ENCODE measurements around the gene DTNB.
"Not testable (repeated sequence)": the region's sequence is repeated elsewhere in the genome, so short reads cannot be mapped to it uniquely, and the experiment has no call there.

Gene DTNB

DNA sequence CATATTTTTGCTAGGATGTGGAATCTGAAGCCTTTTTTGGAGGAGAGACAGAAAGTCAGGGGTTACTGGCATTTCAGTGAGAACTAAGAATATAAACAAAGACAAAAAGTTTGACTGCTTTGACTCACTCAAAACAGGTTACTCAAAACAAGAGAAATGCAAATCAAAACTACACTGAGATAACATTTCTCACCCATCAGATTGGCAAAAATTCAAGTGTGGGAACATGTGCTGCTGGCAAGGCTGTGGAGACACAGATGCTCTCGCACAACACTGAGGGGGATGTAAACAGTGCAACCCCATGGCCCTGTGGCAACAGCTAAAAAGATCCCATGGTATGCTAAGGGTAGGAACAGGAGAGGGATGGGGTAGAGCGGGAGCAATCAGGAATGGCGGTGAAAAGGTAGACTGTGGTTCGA, 86.6 kb downstream of the DTNB start:
- DNase-seq, result no peak

DNA sequence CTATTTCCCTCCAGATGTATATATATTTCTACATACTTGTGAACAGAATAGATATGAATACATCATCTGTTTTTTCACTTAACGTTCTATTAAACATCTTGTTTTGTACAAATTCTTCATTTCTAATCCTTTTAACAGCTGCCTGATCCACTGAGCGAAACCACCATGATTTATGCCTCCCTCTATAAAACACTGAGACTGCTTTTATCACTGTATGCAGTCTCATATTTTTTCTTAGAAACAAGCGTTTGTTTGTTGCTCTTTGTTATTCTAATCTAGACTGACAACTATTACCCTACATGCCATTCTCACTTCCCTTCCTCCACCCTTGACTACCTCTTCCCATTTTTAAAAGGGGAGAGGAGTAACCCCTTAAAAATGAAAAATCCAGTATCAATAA, 88.2 kb downstream of the DTNB start:
- DNase-seq, result no peak

DNA sequence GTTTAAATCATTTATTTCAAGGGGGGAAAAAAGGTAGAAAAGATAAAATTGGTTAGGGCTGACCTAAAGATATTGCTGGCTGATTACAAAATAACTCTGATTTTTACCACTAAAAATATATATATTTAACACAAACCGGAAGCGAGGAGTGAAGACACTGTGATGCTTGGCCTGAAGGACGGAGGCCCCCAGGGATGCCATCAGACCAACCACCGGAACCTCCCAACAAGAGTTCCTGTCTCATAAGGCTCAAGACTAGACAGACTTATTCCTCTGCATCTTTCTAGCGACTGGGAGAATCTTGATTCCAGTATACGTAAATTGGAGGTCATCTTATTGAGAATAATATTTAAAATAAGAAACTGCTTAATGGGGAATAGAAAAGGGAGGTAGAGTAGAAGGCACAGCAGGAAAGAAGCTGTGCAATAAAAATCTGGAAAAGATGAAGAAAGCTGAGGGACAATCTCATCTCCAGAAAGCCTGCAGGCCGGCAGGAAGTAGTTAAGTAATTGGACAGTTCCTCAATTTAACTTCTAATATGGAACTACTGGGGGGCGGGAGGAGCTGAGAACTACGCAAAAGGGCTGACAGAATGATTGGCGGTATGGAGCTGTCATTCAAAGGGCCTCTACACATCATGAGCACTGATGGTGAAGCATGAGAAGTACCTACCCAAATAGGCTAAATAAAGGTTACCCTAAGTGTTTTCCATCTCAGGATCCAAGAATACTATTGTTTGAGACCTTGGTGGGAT, 91.1 kb downstream of the DTNB start:
- no peak for DNase-seq

DNA sequence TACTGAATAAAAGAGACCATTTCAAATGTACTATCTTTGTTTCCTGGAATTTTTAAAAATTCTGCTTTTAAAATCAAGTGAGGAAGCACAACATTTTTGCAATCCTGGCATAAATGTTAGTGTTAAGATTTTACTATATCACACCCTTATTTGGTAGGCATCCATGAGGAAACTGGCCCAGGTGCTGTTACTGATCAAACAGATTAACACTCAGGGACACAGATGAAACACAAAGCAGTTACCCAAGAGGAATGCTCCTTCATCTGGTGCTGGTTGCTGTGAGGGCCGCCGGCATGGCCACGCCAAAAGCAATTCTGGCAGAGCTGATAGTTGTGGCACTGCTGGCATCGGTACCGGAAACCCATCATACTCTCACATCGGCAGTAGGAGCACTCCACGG, 96.8 kb downstream of the DTNB start:
- DNase-seq, result no peak

DNA sequence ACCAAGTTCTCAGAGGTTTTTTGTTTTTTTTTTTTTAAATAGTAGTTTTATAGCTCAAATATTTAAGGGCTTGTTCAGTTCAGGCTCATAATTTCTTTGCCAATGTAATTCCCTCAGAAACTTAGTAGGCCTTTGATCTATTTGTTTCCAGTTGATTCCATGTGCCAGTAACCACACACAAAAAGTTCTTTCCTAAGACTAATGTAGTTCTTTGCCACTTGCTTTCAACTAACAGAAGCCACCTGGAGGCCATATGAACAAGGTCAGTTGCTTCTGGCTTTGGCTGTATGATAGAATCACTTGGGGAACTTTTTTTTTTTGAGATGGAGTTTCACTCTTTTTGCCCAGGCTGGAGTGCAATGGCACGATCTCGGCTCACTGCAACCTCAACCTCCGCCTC, 100.7 kb downstream of the DTNB start:
- no peak for DNase-seq

DNA sequence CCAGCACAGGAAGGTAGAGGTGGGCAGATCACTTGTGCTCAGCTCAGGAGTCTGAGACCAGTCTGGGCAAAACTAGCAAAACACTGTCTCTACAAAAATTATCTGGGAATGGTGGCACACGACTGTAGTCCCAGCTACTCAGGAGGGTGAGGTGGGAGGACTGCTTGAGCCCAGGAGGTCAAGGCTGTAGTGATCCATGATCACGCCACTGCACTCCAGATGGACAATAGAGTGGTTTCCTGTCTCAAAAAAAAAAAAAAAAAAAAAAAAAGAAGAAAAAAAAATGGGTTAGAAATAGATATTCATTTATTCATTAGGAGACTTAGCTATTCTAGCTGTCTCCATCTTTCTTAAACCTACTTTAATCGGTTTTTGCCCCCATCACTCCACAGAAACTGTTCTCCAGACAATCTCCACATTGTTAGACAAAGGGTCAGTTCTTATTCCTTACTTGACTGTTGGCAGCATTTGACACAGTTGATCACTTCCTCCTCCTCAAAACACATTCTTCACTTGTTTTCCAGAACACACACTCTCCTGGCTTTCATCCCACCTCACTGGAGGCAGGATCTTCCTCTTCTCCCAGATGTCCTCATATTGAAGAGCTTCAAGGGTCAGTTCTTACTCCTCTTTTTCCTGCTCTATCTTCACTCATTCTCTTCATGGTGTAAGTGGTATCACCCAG, 103.1 kb downstream of the DTNB start:
- no peak for DNase-seq

DNA sequence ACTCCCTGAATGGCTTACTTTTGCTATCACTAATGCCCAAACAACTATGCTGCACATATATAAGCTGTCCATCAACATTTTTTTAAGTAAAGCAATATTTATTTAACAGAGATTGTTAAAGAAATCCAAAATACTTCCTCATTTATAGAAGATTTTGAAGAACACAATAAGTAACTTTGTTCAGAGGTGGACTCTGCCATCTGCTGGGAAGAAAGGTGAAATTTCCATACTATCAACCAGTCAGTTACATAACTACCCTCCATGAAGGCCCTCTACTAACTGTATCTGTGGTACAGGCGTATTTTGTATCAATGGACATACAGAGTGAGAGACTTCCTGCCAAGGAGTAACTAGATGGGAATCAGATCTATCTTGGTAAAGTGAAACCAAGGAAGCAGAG, 106.0 kb downstream of the DTNB start:
- no peak for DNase-seq

DNA sequence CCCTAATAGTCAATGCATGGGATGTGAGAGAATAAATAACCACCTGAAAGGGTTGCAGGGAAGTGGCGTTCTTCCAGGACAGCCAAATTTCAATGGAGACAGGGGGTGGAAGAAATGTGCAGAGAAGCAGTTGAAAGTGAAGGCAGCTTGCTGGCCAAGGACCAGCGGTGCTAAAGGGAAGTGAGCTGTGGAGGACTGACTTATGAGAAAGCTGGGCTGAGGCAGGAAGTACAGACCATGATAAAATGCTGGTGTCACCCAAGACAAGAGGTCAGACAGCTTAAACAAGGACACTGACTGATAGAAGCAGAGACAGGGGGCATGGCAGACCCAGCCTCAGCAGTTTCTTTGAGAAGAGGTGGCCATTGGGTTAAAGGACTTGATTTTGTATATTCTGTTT, 106.7 kb downstream of the DTNB start:
- DNase-seq, result no peak

DNA sequence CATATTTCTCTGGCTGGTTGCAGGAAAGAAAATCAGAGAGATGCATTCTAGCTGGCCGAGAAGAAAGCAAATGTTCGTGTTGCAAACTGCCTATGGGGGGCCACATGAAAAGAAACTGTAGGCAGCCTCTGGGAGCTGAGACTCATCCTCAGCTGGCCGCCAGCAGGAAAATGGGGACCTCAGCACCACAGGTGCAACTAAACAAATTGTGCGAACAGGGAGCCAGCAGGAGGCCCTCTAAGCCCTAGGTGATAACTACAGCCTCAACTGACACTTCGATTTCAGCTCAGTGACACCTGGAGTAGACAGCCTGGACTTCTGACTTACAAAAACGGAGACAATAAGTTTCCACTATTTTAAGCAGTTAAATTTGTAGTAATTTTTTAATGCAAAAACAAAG, 107.3 kb downstream of the DTNB start:
- DNase-seq, result no peak

DNA sequence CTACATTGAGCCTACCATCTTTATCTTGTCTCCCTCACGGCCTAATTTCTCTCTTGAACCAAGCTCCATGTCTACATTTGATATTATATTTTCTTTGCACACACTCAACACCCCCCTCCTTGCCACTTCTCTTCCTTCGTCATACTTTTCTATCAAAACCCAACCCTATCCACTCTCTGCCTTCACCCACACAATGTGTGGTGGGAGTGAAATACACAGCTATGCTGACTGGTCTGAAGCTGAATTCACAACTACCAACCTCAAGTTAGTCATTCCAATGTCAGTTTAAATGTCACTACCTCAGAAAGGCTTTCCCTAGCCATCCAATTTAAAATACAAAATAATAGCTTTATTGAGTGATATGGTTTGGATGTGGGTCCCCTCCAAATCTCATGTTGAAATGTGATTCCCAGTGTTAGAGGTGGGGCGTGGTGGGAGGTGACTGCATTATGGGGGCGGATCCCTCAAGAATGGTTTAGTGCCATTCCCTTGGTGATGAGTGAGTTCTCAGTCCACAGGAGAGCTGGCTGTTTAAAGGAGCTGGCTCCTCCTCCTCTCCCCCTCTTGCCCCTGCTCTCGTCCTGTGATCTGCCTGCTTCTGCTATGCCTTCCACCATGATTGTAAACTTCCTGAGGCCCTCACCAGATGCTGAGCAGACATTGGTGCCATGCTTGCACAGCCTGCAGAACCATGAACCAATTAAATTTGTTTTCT, 112.1 kb downstream of the DTNB start:
- DNase-seq, result no peak

DNA sequence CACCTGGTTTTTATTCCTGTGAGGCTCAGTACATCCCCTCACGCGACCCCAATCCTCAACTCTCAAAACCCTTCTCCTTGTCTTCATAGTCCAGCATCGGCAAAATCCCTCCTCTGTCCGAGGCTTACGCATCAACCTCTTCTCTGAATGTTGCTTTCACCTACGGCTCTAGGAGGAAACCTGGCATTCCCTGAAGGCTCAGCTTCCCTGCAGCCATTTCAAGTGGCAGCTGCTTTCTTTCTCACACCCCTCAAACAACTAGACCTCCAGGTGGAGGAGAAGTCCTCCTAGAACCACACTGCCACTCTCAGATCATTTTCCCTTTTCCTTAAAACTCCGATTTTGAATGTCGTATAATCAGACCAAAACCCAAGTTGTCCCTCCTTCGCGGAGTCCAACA, 114.2 kb downstream of the DTNB start:
- DNase-seq, result no peak

DNA sequence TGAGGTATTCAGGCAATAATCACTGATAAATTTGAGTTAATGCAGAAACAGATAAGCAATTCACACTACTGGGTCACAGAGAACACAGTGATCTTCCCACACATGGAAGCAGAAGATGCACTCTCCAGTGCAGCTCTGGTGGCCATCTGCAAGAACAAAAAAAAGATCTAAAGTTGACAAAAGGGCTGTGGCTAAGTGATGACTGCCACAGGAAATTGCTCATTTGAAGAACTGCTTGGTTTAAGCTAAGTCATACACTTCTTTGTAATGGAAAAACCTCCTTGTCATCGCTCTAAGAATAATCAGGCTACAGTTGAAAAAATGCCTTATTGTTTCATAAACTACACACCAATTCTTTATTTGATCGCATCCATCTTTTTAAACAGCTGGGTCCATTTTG, 115.1 kb downstream of the DTNB start:
- no peak for DNase-seq

DNA sequence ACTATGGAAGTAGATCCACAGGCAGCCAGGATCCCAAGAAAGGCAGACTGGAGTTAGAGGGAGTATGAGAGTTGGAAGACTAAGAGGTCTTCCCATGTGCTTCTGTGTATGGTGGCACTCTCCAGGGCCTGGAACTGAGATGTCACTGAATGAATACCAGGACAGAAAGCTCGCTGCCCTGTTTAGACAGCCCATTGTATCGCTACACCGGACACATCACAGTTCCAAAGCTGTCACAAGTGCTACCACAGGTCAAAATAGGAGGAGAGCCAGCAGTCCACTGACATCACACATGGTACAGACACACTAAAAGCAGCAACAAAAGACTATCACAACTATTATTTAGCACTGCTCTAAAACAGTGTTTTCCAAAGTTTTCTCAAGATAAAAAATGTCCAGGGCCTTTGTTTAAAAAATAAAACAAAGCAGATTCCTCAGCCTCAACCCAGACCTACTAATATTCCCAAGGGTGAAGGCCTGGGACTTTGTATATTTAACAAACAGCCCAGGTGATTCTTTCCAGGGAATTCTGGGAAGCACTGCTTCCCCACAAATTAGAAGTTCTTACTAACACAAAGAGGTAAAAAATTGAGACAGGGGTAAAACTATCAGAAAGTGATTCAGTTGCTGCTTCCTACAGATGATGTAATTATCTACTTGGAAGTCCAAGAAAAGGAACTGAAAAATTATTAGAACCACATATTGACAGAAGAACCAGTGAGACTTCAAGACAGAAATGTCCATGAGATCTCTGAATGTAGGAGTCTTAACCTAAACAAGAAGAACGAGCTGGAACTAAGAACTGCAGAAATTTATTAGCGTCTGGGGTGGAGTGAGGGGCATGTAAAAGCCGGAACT, 116.0 kb downstream of the DTNB start:
- no peak for DNase-seq

DNA sequence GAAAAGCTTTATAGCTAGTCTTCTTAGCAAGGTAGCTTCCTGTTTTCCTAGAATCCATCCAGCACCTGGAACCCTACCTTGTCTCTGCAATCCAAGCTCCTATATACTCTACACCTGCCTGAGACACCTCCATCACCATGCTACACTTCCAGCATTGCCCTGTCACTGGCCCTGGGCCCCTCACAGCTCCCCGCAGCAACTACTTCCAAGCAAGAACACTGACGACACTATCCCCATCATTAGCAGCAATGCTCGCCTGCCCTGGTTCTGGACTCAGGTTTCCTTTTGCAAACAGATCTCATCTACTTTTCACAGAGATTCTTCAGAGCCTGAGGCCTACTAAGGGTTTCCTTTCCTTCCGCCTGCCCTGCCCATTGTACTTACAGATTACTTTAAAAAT, 121.1 kb downstream of the DTNB start:
- no peak for DNase-seq

DNA sequence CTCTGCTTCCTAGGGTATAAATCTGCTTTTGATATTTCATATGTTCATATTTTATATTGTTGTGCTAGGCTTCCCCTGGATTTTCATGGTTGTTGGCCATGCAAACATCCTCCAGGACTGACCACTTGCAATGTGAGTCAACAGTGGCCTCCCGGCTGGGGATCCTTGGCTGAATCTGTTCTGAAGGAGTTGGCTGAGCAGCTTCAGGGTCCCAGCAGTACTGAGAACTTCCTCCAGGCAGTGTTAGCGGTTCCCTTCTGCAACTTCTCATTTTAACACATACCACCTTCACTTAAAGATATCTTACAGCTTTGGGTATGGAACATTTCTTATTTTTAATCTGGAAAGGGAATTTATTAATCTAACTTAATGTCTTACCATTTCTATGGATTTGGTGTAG, 122.1 kb downstream of the DTNB start:
- no peak for DNase-seq

DNA sequence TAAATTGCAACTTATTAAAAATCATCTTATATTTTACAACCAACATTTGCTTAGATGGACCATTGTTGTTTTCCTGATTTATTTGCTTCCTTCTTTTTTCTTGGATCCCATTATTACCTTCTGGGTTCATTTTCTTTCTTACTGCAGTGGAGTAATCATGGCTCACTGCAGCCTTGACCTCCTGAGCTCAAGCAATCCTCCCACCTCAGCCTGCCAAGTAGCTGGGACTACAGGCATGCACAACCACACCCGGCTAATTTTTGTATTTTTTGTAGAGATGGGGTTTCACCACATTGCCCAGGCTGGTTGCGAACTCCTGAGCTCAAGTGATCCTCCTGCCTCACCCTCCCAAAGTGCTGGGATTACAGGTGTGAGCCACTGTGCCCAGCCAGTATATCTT, 123.8 kb downstream of the DTNB start:
- DNase-seq, result not testable (repeated sequence)

DNA sequence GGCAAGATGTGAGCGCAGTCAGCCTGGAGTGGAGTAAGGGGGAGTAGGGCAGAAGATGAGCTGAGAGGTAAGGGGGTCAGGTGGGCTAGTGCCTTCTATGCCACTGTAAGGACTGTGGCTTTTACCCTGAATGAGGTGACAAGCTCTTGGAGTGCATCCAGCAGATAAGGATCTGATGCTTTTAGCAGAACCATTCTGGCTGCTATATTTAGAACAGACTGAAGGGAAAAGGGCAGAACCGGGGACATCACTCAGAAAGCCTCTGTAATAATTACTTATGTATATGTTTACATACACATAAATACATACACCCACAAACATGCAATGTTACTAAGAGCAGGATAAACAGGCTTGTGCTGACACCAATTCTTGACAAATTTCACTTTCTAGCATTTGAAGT, 124.8 kb downstream of the DTNB start:
- DNase-seq, result no peak

DNA sequence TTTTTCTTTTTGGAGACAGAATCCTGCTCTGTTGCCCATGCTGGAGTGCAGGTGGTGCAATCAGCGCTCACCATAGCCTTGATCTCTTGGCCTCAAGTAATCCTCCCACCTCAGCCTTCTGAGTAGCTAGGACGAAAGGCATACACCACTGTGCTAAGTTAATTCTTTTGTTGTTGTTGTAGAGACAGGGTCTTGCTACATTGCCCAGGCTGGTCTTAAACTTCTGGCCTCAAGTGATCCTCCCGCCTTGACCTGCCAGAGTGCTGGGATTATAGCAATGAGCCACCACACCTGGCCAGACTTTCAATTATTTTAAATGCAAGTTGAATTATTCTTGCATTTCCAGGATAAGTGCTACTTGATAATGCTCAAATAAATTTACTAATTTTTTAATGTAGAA, 126.5 kb downstream of the DTNB start:
- no peak for DNase-seq

DNA sequence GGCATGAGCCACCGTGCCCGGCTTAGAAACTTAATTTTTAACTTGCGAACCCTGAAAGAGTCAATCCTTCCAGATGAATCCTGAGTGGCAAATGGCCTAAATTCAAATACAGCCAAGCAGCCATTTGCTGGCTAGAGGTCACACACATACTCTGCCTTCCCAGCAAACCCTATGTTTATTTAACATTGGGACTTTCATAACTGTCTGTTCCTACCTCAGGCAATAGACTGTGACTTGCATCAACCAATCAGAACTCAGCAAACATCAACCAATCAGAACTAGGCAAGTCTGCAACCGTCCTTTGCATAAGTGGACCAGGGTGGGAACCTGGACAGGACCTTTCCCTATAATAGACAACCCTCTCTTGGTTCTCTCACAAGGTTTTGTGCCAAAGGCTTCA, 127.5 kb downstream of the DTNB start:
- DNase-seq, result no peak

DNA sequence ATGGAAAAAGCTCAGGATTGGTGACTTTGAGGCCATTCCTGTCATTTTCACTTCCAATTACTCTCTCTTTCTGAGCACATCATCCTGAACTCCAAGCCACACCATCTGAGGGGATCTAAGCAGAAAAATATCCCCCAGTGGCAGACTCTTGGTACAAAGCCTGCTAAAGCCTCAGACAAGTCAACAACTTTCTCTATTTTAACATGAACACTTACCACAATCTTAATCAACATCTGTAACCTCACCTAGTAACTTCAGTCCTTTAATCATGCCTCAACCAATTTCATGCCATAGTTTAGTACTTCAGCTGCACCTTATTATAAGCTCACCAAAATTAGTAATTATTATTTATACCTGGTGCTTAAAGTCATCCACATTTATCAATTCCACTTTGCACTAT, 128.9 kb downstream of the DTNB start:
- DNase-seq, result no peak

DNA sequence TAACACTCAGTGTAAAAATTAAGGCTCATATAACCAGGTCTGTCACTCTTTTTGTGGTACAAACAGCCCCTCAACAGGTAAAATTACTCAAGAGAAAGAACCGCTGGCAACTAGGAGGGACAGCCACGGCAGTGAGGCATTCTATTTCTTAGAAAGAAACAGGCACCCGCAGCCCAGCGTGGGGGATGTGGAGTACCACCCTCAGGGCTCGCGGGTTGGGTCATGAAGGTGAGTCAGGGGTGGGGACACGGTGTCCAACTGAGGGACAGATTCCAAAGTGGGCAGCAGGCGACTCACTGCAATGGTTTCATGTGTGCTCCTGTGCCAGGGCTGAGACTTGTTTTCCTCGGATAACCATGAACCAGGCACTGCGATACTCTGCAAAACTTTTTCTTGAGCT, 129.4 kb downstream of the DTNB start:
- DNase-seq, result no peak

DNA sequence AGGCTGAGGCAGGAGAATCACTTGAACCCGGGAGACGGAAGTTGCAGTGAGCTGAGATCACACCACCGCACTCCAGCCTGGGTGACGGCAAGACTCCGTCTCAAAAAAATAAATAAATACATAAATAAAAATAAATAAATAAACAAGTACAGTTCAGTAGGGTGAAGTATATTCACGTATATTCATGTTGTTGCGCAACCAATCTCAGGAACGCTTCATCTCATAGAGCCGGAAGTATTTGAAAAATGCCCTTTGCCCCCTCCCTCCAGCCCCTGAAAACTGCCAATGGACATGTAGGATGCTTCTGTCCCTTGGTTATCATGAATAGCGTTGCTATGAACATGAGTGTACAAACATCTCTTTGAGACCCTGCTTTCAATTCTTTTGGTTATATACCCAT, 132.0 kb downstream of the DTNB start:
- no peak for DNase-seq

DNA sequence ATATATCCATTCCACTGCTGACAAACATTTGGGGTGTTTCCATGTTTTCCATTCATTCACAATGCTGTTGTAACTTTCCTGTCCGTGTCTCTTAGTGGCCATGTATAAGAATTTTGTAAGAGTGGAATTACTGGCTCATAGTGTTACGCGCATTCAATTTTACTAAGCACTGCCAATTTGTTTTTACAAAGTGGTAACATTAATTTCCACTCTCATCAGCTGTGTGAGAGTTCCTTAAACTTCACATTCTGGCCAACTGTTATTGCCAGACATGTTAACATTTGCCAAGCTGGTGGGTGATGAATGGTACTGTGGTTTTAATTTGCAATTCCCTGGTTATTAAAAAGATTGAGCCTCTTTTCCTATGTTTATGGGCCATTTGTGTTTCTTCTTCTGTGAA, 134.2 kb downstream of the DTNB start:
- DNase-seq, result no peak
